ENCODE results near the gene PRRX2. TPM values are rescaled to one million over a fixed set of nuclear protein-coding genes. Genes with fewer than 3 reads are reported as not detected.

PRRX2 gene
- polyA plus RNA-seq, 3 donors: 0.87 to 1.3 (median 1.1) TPM

DNA sequence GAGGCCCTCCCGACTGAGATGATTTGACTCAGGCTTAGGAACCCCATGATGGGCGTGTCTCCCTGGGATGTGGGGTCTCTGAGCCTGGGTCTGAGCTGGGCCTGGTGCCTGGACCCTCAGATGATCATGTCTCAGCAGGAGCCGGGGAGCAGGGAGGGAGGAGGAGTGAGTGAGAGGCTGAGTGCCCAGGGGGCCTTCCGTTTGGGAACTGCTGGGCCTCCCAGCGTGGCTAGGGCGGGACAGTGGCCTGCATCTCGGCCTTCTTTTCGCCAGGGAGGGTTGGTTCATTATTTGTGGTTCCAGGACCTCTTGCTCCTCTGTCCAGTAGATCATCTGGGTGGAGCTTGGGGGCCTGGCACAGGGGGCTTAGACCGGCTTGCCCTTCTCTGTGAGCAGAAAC lies 5.6 kb downstream of the PRRX2 start:
- no peak for DNase-seq (ENCODE audit: extremely low read depth in 1 of 11, low read depth in 9 of 11, low spot score in 4 of 11)

DNA sequence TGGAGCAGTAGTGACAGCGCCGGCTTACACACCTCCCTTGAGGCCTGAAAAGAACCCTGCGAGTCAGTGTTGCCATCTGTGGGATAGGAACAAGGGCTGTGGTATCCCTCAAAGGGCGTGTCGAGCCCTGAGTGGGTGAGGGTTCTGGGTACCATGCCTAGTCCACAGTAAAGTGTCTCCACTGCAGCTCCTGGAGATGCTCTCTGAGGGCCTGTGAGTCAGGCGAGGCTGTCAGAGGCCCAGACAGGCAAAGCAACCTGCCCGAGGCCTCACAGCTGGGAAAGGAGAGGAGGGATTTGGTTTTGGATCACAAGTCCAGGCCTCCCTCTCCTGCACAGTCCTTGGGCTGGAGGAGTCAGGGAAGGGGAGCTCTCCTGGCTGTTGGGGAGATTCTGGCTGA lies 6.1 kb downstream of the PRRX2 start:
- DNase-seq (ENCODE audit: extremely low read depth in 1 of 11, low read depth in 9 of 11, low spot score in 4 of 11): no peak

DNA sequence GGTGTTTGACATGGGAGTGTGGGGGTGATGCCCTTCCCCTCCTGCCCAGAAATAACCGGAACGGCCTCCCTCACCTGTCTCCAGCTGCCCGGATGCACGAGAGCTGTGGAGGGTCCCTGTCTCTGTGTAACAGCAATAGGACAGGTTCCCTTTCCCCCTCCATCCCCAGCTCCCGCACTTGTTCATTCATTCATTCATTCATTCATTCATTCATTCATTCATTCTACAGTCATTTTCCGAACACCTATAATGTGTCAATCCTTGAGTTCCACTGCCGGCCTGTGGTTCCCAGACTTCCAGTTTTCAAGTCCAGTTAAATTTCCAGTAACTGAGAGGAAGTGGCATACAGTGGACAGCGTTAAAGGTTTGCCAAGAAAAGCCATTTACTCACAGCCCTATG lies 7.3 kb downstream of the PRRX2 start:
- no peak for DNase-seq (ENCODE audit: extremely low read depth in 1 of 11, low read depth in 9 of 11, low spot score in 4 of 11)

DNA sequence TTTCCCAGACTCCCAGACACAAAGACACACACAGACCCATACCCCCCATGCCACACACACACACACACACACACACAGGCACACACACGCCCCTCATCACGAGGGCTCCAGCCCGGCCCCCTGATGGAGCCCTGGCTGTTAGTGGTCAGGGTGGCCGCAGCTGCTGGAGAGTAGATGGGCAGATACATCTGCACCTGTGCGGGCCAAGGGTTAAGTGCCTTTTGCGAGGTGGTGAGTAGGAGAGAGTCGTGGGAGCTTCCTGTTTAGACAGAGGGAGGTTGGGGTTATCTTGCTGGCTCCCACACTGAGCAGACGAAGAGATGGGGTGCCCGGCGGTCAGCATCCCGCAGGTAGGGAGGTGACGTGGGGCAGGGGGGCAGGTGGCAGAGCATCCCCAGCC lies 8.2 kb downstream of the PRRX2 start:
- DNase-seq (ENCODE audit: extremely low read depth in 1 of 11, low read depth in 9 of 11, low spot score in 4 of 11): no peak

DNA sequence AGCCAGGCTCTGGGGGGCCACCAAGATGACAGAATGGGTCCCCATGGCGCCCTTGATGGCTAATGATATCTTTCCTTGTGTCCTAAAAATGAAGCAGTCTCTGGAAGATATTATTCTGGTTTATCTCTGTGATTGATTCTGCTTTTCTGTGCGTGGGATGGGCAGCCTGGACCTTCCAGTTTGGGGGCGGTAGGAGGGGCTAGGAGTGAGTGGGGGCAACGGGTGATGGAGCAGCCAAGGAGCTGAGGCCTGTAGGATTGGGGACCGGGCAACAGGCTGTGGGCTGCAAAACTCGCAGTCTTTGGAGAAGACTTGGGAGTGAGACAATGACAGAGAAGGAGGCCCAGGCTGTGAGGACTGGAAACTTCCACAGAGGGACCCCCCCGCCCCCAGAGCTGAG lies 8.8 kb downstream of the PRRX2 start:
- DNase-seq (ENCODE audit: extremely low read depth in 1 of 11, low read depth in 9 of 11, low spot score in 4 of 11): no peak

DNA sequence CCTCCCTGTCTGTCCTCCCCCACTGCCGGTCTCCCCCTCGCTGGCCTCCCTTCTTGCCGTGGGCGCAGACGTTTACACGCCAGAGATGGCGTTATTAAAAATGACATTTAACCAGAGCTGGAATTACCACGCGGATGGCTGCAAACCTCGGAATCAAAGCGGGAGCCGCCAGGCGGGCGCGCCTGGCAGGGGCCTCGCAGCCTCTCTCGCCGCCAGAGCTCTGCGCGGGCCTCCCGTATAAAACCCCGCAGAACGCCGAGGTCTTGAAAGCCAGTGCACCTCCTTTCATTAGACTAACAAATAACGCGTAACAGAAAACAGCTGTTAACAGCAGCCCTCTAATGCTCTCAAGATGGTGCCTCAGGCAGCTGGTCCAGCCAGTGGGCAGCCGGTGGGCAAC lies 10.2 kb downstream of the PRRX2 start:
- DNase-seq (ENCODE audit: extremely low read depth in 1 of 11, low read depth in 9 of 11, low spot score in 4 of 11): no peak

DNA sequence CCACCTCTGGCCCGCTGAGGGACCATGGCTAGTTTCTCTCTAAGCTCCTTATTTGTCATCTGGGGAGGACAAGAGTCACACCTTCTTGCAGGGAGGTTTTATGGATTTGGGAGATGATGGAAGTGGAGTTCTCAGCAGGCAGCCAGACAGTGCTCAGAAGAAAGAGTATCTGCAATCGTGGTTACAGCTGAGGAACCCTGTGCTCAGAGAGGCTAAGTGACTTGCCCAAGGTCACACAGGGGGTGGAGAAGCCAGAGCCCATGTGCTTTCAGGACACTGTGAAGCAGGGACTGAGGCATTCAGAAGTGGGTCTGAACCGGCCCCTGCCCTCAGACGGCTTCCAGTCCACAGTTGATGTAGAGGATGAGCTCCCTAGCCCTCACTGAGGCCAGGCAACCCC lies 10.8 kb downstream of the PRRX2 start:
- no peak for DNase-seq (ENCODE audit: extremely low read depth in 1 of 11, low read depth in 9 of 11, low spot score in 4 of 11)

DNA sequence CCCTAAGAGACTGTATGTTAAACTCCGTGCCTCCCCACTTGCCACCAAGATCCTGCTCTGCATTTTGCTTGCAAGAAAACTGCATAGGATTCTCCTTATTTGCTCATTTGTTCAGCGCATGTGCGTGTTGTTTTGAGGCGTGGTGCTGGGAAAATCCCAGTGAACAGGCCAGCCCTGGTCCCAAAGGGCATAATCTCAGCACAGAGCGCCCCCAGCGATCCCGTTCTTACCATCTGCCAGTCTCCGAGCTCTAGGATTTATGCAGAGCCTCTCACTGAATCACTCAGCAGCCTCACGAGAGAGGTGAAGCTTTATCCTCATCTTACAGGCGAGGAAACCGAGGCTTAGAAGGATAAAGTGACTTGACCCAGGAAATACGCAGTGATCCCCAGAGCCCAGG lies 11.5 kb downstream of the PRRX2 start:
- DNase-seq (ENCODE audit: extremely low read depth in 1 of 11, low read depth in 9 of 11, low spot score in 4 of 11): no peak

DNA sequence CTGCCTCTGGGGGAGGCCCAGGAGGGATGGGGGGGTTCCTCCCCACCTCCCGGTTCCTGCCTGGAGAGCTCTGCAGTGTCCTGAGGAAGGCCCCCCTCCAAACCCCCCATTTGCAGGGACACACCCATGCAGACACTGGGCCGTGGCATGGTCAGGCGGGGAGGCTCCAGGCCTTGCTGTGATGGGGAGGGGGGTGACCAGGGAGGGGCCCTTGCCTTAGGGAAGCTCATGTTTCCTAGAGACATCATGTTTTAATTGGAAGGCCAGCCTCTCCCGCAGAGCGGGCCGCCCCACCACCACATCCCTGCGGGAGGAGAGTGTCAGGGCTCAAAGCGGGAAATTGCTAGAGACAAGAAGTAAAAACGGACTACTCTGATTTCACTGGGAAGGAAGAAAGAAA lies 12.0 kb downstream of the PRRX2 start:
- DNase-seq (ENCODE audit: extremely low read depth in 1 of 11, low read depth in 9 of 11, low spot score in 4 of 11): no peak

DNA sequence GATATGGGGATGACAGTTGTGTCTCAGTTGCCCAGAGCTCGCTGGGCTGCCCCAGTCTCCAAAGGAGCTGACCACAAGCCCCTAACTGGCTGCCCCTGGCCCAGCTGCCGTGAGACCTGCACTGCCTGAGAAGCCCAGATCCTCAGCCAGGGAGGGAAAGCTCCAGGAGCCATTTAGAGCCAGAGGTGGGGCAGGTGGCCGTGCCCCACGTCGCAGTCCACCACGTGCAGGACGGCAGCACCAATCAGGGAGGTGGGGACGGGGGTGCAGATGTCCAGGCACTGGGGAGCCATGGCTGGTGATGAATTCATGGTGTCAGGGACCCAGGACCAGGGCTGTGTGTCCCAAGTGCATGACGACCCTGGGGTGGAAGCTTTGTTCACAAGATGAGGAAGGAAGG lies 13.4 kb downstream of the PRRX2 start:
- DNase-seq (ENCODE audit: extremely low read depth in 1 of 11, low read depth in 9 of 11, low spot score in 4 of 11): no peak

DNA sequence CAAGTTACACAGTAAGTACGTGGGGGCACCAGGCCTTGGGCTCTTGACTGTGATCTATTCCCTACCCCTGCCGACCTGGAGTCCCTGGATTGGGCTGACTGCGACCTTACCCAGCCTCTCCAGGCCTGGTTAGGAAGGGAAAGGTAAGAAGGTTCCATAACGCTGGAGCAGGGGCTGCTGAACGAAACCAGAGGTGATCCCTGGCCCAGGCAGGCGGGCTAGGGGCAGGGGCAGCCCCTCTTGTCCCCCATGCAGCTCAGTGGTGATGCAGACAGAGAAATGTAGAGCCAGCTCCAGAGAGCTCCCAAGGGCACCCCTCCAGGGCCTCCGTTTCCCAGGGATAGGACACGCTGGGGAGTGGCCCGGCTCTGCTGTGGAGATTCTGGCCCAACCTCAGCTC lies 14.1 kb downstream of the PRRX2 start:
- DNase-seq (ENCODE audit: extremely low read depth in 1 of 11, low read depth in 9 of 11, low spot score in 4 of 11): no peak

DNA sequence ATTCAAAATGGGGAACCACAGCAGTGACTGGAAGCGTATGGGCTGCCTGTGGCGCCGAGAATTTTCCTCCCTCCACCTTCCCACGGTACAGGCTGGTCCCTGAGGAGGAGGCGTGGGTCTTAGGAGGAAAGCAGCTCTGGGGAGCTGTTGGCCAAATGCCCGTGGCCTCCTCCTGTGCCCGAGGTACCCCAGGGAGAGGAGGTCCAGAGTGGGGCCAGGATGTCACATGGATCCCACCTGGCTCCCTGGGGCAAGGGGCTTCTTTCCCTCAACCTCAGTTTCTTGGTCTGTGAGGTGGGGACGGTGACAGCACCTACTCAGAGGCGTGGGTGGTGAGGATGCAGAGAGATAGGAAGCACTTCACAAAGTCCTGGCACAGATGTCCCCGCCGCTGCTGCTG lies 16.5 kb downstream of the PRRX2 start:
- no peak for DNase-seq (ENCODE audit: extremely low read depth in 1 of 11, low read depth in 9 of 11, low spot score in 4 of 11)

DNA sequence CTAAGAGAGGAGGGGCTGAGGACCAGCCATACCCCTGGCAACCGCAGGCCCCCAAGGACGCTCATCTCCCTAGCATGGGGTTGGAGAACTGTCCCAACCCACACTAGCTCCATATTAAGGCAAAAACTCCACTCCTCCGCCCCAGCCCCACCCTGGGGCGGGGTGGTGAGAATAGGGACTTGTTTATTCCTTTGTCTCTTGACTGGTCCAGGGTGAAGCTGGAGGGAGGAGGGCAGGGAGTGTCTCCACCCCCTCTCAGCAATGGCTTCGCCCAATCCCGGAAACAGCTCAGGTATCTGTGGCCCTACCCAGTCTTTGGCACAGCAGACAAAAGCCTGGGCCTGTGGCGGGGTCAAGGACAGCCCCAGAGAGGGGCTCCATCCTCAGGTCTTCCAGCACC lies 16.9 kb downstream of the PRRX2 start:
- no peak for DNase-seq (ENCODE audit: extremely low read depth in 1 of 11, low read depth in 9 of 11, low spot score in 4 of 11)

DNA sequence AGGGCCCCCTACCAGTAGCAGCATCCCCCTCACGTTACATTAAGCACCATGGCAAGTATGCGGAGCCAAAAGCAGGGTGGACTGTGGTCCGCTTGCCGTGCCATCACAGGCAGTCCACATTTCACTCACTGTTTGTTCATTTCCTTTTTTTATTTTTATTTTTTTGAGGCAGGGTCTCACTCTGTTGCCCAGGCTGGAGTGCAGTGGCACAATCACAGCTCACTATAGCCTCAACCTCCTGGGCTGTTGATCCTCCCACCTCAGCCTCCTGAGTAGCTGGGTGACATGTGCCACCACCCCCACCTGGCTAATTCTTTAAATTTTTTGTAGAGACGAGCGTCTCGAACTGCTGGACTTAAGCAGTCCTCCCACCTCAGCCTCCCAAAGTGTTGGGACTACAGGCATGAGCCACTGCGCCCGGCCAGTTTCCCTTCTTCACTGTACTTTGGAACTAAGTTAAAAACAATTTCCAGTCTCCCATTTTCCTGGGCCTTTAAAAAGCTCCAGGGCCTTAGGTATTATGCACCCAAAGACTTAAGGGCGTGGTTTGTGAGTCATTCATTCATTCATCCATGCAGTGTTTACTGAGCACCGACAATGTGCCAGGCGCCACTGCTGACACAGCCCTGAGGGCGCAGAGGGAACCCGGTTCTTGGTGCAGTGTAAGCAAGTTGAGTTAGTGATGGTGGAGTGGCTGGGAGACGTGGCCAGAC lies 19.9 kb downstream of the PRRX2 start:
- DNase-seq (ENCODE audit: extremely low read depth in 1 of 11, low read depth in 9 of 11, low spot score in 4 of 11): no peak

DNA sequence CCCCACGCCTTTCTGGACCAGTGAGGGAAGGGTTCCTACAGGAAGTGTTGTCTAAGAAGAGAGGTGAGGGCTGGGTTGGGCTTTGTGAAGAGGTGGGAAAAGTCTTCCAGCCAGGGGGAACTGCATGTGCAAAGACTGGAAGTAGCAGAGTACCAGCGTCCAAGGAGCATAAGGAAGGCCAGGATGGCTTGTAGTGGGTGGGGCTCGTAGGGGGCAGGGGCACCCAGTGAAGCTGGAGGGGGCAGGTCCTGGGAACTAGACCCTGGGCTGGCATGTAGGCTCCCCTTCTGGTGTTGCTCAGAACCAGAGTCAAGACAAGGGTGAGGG lies 20.4 kb downstream of the PRRX2 start:
- DNase-seq (ENCODE audit: extremely low read depth in 1 of 11, low read depth in 9 of 11, low spot score in 4 of 11): no peak

DNA sequence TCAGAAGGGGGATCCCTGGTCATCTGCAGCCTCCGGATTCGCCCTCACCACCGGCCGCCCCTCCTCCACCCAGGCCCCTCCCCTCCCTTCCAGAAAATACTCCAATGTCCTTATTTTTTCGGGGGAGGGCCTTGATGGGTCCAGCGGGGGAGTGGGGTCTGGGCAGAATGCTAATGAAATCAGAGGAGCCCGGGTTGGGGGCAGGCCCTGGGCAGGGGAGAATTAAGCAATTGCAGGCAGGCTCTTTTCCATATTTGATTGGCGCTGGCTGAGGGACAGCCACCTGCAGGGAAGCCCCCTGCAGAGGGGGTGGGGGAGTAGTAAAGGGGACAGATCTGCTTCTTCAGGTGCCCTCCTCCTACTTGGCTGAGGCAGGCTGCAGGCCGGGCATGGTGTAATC lies 21.3 kb downstream of the PRRX2 start:
- DNase-seq (ENCODE audit: extremely low read depth in 1 of 11, low read depth in 9 of 11, low spot score in 4 of 11): no peak

DNA sequence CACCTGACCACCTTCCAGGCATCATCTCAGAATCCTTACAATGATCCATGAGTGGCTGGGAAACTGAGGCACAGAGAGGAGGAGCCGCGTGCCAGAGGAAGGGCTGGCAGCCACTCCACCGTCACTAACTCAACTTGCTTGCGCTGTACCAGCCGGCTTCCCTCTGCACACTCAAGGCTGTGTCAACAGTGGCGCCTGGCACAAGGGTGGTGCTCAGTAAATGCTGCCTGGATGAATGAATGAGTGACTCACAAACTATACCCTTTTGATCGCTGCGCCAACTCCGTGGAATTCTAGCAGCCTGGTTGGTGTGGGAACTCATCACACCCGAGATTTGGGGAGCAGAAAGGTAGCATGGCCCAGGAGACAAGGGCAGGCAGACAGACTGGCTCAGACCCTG lies 21.9 kb downstream of the PRRX2 start:
- DNase-seq (ENCODE audit: extremely low read depth in 1 of 11, low read depth in 9 of 11, low spot score in 4 of 11): no peak

DNA sequence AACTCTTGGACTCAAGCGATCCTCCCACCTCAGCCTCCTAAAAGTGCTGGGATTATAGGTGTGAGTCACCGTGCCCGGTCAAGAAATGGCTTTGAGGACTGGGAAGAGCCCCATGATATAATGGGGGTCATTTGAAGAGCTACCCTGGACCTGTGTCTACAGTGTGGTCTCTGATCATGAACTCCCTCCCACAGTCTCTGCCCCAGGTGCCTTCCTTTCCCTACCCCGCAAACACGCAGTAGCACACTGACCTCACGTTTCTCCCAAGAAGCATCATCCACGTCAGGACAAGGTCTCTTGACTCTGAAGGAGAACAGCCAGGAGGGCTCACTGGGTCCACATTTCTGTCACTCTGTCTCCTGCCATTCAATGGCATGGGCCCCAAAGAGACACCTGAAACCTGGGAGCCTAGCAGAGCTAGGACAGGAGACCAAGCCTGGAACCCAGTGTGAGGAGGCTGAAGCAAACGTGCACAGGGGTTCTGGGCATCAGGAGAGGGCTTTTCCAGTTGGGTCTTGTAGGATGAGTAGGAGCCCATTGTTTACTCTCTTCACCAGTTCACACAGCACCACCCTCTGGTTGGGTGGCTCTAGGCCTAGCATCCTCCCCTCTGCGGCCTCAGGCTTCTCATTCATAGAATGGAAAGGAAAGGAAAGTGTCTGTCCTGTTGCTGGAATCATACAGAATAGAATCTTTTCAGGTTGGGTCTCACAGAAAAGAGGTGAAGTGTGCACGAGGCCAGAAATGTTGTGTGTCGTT lies 23.0 kb downstream of the PRRX2 start:
- DNase-seq (ENCODE audit: extremely low read depth in 1 of 11, low read depth in 9 of 11, low spot score in 4 of 11): no peak

DNA sequence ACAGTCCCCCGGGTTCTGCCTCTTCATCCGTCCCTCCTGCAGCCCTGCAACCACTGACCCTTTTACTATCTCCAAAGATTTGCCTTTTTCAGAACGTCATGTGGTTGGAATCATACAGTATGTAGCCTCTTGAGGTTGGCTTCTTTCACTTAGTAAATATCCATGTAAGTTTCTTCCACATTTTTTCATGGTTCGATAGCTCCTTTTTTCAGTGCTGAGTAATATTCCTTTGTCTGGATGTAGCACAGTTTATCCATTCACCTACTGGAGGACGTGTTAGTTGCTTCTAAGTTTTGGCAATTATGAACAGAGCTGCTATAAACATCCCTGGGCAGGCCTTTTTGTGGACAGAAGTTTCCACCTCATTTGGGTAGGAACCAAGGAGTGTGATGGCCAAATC lies 27.1 kb downstream of the PRRX2 start:
- DNase-seq (ENCODE audit: extremely low read depth in 1 of 11, low read depth in 9 of 11, low spot score in 4 of 11): no peak

DNA sequence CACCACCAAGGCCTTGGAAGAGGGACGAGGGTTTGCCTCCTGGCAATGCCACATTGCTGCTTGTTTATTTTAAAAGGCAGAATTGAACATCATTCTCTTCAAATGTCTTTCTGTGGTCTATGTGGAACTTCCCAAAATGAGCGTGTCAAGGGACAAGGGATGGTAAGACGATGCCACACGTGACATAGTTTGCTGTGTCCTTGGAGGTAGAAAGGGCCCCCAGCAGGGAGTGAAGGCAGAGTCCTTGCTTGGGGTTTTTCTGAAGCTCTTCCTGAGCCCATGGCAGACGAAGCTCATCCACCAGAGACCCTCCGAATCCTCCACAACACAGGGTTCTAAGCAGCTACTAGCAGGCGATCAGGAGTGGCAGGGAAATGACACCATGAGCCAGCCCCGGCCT lies 28.3 kb downstream of the PRRX2 start:
- no peak for DNase-seq (ENCODE audit: extremely low read depth in 1 of 11, low read depth in 9 of 11, low spot score in 4 of 11)

DNA sequence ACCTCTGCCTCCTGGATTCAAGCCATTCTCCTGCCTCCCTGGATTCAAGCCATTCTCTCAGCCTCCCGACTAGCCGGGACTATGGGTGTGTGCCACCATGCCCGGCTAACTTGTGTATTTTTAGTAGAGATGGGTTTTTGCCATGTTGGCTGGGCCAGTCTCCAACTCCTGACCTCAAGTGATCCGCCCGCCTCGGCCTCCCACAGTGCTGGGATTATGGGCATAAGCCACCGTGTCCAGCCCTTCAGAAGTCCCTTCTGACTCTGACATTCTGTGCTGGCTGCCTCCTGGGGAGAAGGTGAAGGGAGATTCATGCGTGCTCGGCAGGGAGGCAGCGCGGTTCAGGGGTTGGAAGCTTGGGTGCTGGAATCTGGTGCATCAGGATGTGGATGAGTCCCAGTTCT lies 28.8 kb downstream of the PRRX2 start:
- no peak for DNase-seq (ENCODE audit: extremely low read depth in 1 of 11, low read depth in 9 of 11, low spot score in 4 of 11)
